WTC11 (cell line): ENCODE data around the gene RNASEH1. TPM values are rescaled to one million over a fixed set of nuclear protein-coding genes. Genes with fewer than 3 reads are reported as not detected.

Experiments used
- ATAC-seq: fragments of 200-7000 bp; cut with Tn5 transposase; 2 replicates; pipeline ENCODE4 v1.10.0; 2021; ENCODE audit warnings: mild to moderate bottlenecking, moderate library complexity
- CTCF ChIA-PET: fragments of 300-600 bp; sonication (Branson Sonifier 250); formaldehyde crosslinking; loops from one replicate; lab custom pipeline; 2021; ENCODE audit warnings: antibody characterized with exemption; lab: Charles Lee
- POLR2A ChIA-PET: fragments of 350-600 bp; sonication (Branson Sonifier 250); formaldehyde crosslinking; loops from one replicate; lab custom pipeline; 2021; ENCODE audit warnings: antibody characterized with exemption; lab: Charles Lee
- DNase-seq: peaks from one replicate; pipeline ENCODE4 v3.0.0; 2021; ENCODE audit warnings: low spot score
- H3K27ac Mint-ChIP-seq: 2 replicates; pipeline ENCODE4 v1.8.0; 2021; ENCODE audit warnings: mixed read lengths
- H3K27me3 Mint-ChIP-seq: 2 replicates; pipeline ENCODE4 v1.8.0; 2021; ENCODE audit warnings: low read depth, mild to moderate bottlenecking, moderate library complexity, mixed read lengths
- H3K36me3 Mint-ChIP-seq: 2 replicates; pipeline ENCODE4 v1.8.0; 2021; ENCODE audit warnings: mixed read lengths
- H3K4me1 Mint-ChIP-seq: 2 replicates; pipeline ENCODE4 v1.8.0; 2022; ENCODE audit warnings: mixed read lengths
- H3K4me3 Mint-ChIP-seq: 2 replicates; pipeline ENCODE4 v1.8.0; 2021; ENCODE audit warnings: mild to moderate bottlenecking, moderate library complexity, mixed read lengths
- H3K9me3 Mint-ChIP-seq: 2 replicates; pipeline ENCODE4 v1.8.0; 2021; ENCODE audit warnings: mixed read lengths
- CBFB ChIP-seq: sonication (generic); formaldehyde crosslinking; IDR thresholded peaks from 2 replicates; pipeline ENCODE4 v1.8.1; 2022; ENCODE audit warnings: mild to moderate bottlenecking, low read depth, missing genetic modification reagents
- CREM ChIP-seq: sonication (generic); formaldehyde crosslinking; IDR thresholded peaks from 2 replicates; pipeline ENCODE4 v1.8.1; 2022; ENCODE audit warnings: mild to moderate bottlenecking, missing genetic modification reagents, moderate library complexity
- ELF4 ChIP-seq: sonication (generic); formaldehyde crosslinking; IDR thresholded peaks from 2 replicates; pipeline ENCODE4 v1.8.1; 2022; ENCODE audit warnings: low read depth, mild to moderate bottlenecking, moderate library complexity, missing genetic modification reagents
- GABPB1 ChIP-seq: sonication (generic); formaldehyde crosslinking; IDR thresholded peaks from 2 replicates; pipeline ENCODE4 v1.8.1; 2023; ENCODE audit warnings: mild to moderate bottlenecking, missing genetic modification reagents
- JAZF1 ChIP-seq: fragments of 250-450 bp; sonication (Bioruptor Pico); IDR thresholded peaks from 2 replicates; pipeline ENCODE4 v1.9.0; 2021; ENCODE audit warnings: moderate library complexity, mild to moderate bottlenecking, inconsistent platforms
- JUN ChIP-seq: sonication (generic); formaldehyde crosslinking; IDR thresholded peaks from 2 replicates; pipeline ENCODE4 v1.8.0; 2023; ENCODE audit warnings: mild to moderate bottlenecking, missing genetic modification reagents
- MXD4 ChIP-seq: fragments of 250-450 bp; sonication (Bioruptor Pico); IDR thresholded peaks from 2 replicates; pipeline ENCODE4 v1.8.0; 2021; ENCODE audit warnings: mild to moderate bottlenecking, moderate library complexity, borderline replicate concordance
- NR1H2 ChIP-seq: sonication (generic); formaldehyde crosslinking; IDR thresholded peaks from 2 replicates; pipeline ENCODE4 v1.9.0; 2021; ENCODE audit warnings: mild to moderate bottlenecking, moderate library complexity, missing genetic modification reagents
- NR2C2 ChIP-seq: sonication (generic); formaldehyde crosslinking; IDR thresholded peaks from 2 replicates; pipeline ENCODE4 v1.8.0; 2022; ENCODE audit warnings: mild to moderate bottlenecking, missing genetic modification reagents
- SMAD3 ChIP-seq: sonication (generic); formaldehyde crosslinking; IDR thresholded peaks from 2 replicates; pipeline ENCODE4 v1.8.0; 2022; ENCODE audit warnings: missing genetic modification reagents, mild to moderate bottlenecking, borderline replicate concordance
- ZNF219 ChIP-seq: sonication (generic); formaldehyde crosslinking; IDR thresholded peaks from 2 replicates; pipeline ENCODE4 v1.8.0; 2023; ENCODE audit warnings: missing genetic modification reagents, mild to moderate bottlenecking, borderline replicate concordance
- ZNF232 ChIP-seq: sonication (generic); formaldehyde crosslinking; IDR thresholded peaks from 2 replicates; pipeline ENCODE4 v1.8.0; 2022; ENCODE audit warnings: mild to moderate bottlenecking, missing genetic modification reagents
- ZNF416 ChIP-seq: fragments of 250-450 bp; sonication (Bioruptor Pico); IDR thresholded peaks from 2 replicates; pipeline ENCODE4 v1.9.0; 2021; ENCODE audit warnings: mild to moderate bottlenecking, inconsistent platforms
- ZNF671 ChIP-seq: fragments of 250-450 bp; sonication (Bioruptor Pico); IDR thresholded peaks from 2 replicates; pipeline ENCODE4 v1.8.0; 2021; ENCODE audit warnings: mild to moderate bottlenecking
- total RNA-seq: library from RNA; stranded (reverse); gene quantifications from 3 replicates; pipeline ENCODE4 v1.2.3, GENCODE V29; 2021
- TF ChIP-seq, protein P1 (sequence below): sonication (generic); formaldehyde crosslinking; IDR thresholded peaks from 2 replicates; pipeline ENCODE4 v1.8.0; 2023; ENCODE audit warnings: mild to moderate bottlenecking, missing genetic modification reagents
- TF ChIP-seq, protein P2 (sequence below): fragments of 250-450 bp; sonication (Bioruptor Pico); IDR thresholded peaks from 2 replicates; pipeline ENCODE4 v1.9.0; 2021; ENCODE audit warnings: mild to moderate bottlenecking
- TF ChIP-seq, protein P3 (sequence below): sonication (generic); formaldehyde crosslinking; IDR thresholded peaks from 2 replicates; pipeline ENCODE4 v1.8.0; 2022; ENCODE audit warnings: mild to moderate bottlenecking, missing genetic modification reagents
- TF ChIP-seq, protein P4 (sequence below): sonication (generic); formaldehyde crosslinking; IDR thresholded peaks from 2 replicates; pipeline ENCODE4 v1.8.1; 2022; ENCODE audit warnings: low read depth, missing genetic modification reagents, borderline replicate concordance
- TF ChIP-seq, protein P5 (sequence below): sonication (generic); formaldehyde crosslinking; IDR thresholded peaks from 2 replicates; pipeline ENCODE4 v1.8.0; 2022; ENCODE audit warnings: mild to moderate bottlenecking, missing genetic modification reagents
- TF ChIP-seq, protein P6 (sequence below): sonication (generic); formaldehyde crosslinking; IDR thresholded peaks from 2 replicates; pipeline ENCODE4 v1.8.0; 2023; ENCODE audit warnings: missing genetic modification reagents, mild to moderate bottlenecking, borderline replicate concordance

Gene RNASEH1
- total RNA-seq, 1 experiment from 2014 or later: 44.4 TPM

DNA sequence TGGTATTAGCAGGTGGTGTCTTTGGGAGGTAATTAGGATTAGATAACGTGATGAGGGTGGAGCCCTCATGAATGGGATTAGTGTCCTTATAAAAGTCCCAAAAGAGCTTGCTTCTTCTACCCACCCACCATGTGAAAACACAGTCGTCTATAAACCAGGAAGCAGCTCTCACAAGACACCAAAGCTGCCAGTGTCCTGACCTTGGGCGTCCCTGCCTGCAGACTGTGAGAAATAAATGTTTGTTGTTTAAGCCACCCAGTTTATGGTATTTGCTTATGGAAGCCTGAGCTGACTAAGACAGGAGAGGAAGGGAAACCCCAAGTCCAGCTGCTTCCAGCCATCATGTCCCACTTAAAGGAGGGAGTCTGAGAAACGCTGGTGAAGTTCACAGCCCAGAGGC is 52.4 kb downstream of the RNASEH1 start:
- no peak for TF ChIP-seq ZNF671
- no peak for TF ChIP-seq JAZF1 (CRISPR knock-in tag)
- no peak for TF ChIP-seq NR1H2 (CRISPR knock-in tag)
- no peak for TF ChIP-seq MXD4 (CRISPR knock-in tag)
- no peak for TF ChIP-seq JUN (CRISPR knock-in tag)
- TF ChIP-seq CREM (CRISPR knock-in tag): no peak
- TF ChIP-seq, protein P1, sequence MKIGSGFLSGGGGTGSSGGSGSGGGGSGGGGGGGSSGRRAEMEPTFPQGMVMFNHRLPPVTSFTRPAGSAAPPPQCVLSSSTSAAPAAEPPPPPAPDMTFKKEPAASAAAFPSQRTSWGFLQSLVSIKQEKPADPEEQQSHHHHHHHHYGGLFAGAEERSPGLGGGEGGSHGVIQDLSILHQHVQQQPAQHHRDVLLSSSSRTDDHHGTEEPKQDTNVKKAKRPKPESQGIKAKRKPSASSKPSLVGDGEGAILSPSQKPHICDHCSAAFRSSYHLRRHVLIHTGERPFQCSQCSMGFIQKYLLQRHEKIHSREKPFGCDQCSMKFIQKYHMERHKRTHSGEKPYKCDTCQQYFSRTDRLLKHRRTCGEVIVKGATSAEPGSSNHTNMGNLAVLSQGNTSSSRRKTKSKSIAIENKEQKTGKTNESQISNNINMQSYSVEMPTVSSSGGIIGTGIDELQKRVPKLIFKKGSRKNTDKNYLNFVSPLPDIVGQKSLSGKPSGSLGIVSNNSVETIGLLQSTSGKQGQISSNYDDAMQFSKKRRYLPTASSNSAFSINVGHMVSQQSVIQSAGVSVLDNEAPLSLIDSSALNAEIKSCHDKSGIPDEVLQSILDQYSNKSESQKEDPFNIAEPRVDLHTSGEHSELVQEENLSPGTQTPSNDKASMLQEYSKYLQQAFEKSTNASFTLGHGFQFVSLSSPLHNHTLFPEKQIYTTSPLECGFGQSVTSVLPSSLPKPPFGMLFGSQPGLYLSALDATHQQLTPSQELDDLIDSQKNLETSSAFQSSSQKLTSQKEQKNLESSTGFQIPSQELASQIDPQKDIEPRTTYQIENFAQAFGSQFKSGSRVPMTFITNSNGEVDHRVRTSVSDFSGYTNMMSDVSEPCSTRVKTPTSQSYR (CRISPR knock-in tag): no peak
- TF ChIP-seq ZNF232 (CRISPR knock-in tag): no peak
- TF ChIP-seq ZNF416: no peak
- TF ChIP-seq, protein P2, sequence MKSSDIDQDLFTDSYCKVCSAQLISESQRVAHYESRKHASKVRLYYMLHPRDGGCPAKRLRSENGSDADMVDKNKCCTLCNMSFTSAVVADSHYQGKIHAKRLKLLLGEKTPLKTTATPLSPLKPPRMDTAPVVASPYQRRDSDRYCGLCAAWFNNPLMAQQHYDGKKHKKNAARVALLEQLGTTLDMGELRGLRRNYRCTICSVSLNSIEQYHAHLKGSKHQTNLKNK (CRISPR knock-in tag): no peak
- no peak for TF ChIP-seq NR2C2 (CRISPR knock-in tag)
- TF ChIP-seq, protein P3, sequence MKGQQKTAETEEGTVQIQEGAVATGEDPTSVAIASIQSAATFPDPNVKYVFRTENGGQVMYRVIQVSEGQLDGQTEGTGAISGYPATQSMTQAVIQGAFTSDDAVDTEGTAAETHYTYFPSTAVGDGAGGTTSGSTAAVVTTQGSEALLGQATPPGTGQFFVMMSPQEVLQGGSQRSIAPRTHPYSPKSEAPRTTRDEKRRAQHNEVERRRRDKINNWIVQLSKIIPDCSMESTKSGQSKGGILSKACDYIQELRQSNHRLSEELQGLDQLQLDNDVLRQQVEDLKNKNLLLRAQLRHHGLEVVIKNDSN (CRISPR knock-in tag): no peak
- TF ChIP-seq ELF4 (CRISPR knock-in tag): no peak
- TF ChIP-seq, protein P4, sequence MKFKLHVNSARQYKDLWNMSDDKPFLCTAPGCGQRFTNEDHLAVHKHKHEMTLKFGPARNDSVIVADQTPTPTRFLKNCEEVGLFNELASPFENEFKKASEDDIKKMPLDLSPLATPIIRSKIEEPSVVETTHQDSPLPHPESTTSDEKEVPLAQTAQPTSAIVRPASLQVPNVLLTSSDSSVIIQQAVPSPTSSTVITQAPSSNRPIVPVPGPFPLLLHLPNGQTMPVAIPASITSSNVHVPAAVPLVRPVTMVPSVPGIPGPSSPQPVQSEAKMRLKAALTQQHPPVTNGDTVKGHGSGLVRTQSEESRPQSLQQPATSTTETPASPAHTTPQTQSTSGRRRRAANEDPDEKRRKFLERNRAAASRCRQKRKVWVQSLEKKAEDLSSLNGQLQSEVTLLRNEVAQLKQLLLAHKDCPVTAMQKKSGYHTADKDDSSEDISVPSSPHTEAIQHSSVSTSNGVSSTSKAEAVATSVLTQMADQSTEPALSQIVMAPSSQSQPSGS (CRISPR knock-in tag): no peak
- Mint-ChIP-seq H3K4me1 (no peaks in the 10 kb centered on the region), H3K4me3 (no peak overlapping the region), H3K9me3 (peaks cover 11% of the 10 kb centered on the region), H3K27me3 (no peaks in the 10 kb centered on the region), H3K36me3 (peaks cover 30% of the 10 kb centered on the region), H3K27ac (no peak overlapping the region)
- DNase-seq (no peak), ATAC-seq (no peak)
- ChIA-PET CTCF (interaction anchor here (0.7 kb wide), 1 partner anchor 47 kb away, joined by 3 read pairs; no protein-coding TSS in a partner anchor), POLR2A (no interaction called here)

DNA sequence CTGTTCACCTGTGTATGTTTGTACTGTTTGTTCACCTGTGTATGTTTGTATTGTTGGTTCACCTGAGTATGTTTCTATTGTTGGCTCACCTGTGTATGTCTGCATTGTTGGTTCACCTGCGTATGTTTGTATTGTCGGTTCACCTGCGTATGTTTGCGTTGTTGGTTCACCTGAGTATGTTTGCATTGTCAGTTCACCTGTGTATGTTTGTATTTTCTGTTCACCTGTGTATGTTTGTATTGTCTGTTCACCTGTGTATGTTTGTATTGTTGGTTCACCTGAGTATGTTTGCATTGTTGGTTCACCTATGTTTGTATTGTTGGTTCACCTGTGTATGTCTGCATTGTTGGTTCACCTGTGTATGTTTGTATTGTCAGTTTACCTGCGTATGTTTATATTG is 53.4 kb downstream of the RNASEH1 start:
- CTCF ChIA-PET: no interaction called here
- ATAC-seq: no peak
- H3K36me3 Mint-ChIP-seq: peaks cover 24% of the 10 kb centered on the region
- DNase-seq: no peak
- H3K4me1 Mint-ChIP-seq: no peaks in the 10 kb centered on the region
- H3K27me3 Mint-ChIP-seq: no peaks in the 10 kb centered on the region
- TF ChIP-seq, protein P5, sequence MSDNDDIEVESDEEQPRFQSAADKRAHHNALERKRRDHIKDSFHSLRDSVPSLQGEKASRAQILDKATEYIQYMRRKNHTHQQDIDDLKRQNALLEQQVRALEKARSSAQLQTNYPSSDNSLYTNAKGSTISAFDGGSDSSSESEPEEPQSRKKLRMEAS: no peak
- no peak for TF ChIP-seq SMAD3 (CRISPR knock-in tag)
- no peak for TF ChIP-seq CBFB (CRISPR knock-in tag)
- TF ChIP-seq, protein P6, sequence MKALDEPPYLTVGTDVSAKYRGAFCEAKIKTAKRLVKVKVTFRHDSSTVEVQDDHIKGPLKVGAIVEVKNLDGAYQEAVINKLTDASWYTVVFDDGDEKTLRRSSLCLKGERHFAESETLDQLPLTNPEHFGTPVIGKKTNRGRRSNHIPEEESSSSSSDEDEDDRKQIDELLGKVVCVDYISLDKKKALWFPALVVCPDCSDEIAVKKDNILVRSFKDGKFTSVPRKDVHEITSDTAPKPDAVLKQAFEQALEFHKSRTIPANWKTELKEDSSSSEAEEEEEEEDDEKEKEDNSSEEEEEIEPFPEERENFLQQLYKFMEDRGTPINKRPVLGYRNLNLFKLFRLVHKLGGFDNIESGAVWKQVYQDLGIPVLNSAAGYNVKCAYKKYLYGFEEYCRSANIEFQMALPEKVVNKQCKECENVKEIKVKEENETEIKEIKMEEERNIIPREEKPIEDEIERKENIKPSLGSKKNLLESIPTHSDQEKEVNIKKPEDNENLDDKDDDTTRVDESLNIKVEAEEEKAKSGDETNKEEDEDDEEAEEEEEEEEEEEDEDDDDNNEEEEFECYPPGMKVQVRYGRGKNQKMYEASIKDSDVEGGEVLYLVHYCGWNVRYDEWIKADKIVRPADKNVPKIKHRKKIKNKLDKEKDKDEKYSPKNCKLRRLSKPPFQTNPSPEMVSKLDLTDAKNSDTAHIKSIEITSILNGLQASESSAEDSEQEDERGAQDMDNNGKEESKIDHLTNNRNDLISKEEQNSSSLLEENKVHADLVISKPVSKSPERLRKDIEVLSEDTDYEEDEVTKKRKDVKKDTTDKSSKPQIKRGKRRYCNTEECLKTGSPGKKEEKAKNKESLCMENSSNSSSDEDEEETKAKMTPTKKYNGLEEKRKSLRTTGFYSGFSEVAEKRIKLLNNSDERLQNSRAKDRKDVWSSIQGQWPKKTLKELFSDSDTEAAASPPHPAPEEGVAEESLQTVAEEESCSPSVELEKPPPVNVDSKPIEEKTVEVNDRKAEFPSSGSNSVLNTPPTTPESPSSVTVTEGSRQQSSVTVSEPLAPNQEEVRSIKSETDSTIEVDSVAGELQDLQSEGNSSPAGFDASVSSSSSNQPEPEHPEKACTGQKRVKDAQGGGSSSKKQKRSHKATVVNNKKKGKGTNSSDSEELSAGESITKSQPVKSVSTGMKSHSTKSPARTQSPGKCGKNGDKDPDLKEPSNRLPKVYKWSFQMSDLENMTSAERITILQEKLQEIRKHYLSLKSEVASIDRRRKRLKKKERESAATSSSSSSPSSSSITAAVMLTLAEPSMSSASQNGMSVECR (CRISPR knock-in tag): no peak
- TF ChIP-seq ZNF219: no peak
- TF ChIP-seq CREM (CRISPR knock-in tag): no peak
- no peak for TF ChIP-seq GABPB1 (CRISPR knock-in tag)
- POLR2A ChIA-PET: no interaction called here
- H3K4me3 Mint-ChIP-seq: no peak overlapping the region
- H3K9me3 Mint-ChIP-seq: peaks cover 11% of the 10 kb centered on the region
- no peak overlapping the region; the same call in 1 of the 2 replicates for H3K27ac Mint-ChIP-seq
